Activated CD8-positive, alpha-beta memory T cell treated with anti-CD3 and anti-CD28 coated beads, Interleukin-2, amount 50 U/mL, for 4 hours (primary cell): ENCODE data around the gene PRR18.

ENCODE experiments used
- DNase-seq: peaks from one replicate; pipeline ENCODE4 v3.0.0-alpha.2; 2020

PRR18 gene

DNA sequence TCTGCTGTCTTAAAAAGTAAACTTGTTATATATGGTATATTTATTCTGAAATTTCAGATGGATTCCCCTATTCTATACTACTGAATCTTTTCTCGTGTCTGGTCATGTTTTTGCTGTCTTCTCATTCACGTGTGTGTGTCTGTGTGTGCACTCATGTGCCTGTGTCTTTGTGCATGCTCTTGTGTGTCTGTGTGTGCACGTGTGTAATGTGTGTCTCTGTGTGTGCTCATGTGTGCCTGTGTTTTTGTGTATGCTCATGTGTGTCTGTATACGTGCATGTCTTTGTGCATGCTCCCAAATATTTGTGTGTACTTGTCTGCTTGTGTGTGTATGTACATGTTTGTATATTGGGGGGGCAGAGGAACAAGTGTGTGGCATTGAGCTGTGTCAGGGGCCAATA is 34.0 kb downstream of the PRR18 start:
- DNase-seq: no peak

DNA sequence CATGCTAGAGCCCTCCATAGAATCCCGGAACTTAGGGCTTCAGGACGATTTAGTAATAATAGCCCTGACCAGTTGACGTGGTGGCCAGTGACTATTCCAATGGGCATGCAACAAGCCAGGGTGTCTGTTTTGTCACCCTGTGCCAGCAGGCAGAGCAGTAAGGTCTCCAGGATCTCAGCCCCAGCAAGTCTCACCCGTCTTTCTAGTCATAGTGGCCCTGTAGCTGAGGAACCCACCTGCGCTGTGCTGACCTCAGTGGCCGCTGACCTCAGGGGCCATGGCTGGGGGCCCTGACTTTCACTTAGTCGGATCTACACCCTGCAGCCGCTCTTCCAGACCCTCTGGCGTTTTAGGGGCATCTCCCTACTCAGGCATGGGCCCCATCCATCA is 36.8 kb downstream of the PRR18 start:
- no peak for DNase-seq

DNA sequence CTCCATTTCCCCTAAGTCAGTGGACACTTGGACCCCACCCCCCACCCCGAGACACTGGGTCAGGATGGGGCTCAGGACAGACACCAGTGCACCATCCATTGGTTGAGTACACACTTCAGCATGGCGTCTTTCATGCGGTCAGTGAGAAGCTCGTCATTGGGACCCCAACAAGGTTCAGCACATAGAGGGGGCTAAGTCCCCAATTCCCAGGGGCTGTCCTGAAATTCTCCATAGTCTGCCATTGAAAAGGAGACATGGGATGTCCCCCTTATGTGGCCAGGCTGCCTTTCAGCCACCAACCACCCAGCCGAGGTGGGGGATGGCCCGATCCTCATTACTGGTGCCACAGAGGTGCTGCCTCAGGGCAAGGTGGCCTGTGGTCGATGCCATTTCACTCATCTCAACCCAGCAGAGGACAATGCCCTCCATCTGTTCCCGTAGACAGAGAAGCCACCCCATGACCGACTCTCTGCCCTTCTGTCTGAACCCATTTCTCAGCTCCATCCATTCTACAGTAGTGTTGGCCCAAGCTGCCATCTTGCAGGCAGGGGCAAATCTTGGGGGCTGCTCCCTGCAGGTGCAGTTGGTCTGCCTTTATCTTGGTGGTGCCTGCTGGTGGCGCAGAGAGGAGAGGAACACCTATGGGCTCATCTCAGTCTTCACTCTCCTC is 37.4 kb downstream of the PRR18 start:
- DNase-seq: no peak

DNA sequence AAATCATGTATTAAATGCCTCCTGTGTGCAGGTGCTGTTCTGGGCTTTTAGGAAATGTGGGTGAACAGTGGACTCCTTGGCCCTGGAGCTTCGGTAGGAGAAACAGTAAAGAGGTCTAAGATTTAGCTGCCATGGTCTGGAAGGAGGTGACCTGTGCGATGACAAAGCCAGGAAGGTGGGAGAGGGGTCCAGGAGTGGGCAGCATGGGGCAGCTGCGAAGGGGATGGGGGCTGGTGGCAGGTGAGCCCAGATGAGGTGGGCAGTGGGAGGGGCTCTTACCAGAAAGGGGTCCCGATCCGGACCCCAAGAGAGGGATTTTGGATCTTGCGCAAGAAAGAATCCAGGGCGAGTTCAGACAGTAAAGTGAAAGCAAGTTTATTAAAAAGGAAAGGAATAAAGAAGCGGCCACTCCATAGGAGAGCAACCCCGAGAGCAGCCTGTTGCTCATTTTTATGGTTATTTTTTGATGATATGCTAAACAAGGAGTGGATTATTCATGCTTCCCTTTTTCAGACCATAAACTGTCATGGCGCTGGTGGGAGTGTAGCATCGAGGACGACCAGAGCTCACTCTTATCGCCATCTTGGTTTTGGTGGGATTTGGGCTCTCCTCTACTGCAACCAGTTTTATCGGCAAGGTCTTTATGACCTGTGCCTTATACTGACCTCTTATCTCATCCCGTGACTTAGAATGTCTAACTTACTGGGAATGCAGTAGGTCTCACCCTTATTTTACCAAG is 38.7 kb downstream of the PRR18 start:
- no peak for DNase-seq

DNA sequence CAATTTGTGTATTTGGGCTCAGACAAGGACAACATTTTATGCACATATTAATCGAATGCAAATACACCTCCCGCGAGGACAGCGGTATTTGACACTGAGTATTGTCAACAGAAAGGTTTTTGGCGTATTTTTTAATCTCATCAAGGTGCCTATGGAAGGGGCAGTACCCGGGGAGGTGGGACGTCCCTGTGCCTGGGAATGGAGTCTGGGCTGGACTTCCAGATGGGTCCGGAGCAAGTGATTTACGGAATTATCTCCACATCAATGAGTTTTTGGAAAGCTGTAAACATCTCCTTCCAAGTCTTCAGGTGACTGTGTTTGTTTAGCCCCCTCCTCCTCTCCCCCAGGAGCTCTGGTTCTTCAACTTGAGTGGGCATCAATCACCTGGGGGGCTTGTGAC is 39.8 kb downstream of the PRR18 start:
- no peak for DNase-seq

DNA sequence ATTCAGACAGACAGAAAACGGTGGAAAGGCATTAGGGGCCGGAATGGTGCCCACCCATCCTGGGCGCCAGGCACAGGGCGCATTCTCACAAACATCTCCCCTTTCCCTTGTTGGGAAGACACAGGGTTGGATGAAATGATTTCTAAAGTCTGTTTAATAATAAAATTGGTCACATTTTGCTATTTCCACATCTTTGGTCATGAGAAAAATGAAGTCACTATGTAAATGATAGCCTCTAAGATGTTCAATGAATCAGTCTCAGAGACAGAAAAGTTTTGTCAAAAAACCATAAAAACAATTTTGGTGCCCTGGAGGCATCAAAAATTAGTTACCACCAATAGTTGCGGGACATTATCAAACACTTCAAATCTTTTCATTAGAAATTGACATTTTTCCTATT is 40.7 kb downstream of the PRR18 start:
- DNase-seq: no peak

DNA sequence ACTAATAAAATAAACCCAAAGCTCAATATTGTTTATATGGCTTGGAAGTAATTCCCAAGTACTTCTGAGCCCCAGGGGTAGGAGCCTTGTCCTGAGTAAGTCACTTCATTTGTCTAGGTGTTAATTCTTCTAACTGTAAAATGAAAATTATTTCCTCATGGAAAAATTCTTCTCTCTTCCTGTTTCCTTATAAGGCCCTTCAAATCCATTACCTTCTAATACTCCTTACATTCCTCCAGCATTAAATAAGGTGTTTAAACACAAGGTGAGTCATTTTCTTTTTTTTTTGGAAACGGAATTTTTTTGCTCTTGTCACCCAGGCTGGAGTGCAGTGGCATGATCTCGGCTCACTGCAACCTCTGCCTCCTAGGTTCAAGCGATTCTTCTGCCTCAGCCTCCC is 41.9 kb downstream of the PRR18 start:
- DNase-seq: no peak

DNA sequence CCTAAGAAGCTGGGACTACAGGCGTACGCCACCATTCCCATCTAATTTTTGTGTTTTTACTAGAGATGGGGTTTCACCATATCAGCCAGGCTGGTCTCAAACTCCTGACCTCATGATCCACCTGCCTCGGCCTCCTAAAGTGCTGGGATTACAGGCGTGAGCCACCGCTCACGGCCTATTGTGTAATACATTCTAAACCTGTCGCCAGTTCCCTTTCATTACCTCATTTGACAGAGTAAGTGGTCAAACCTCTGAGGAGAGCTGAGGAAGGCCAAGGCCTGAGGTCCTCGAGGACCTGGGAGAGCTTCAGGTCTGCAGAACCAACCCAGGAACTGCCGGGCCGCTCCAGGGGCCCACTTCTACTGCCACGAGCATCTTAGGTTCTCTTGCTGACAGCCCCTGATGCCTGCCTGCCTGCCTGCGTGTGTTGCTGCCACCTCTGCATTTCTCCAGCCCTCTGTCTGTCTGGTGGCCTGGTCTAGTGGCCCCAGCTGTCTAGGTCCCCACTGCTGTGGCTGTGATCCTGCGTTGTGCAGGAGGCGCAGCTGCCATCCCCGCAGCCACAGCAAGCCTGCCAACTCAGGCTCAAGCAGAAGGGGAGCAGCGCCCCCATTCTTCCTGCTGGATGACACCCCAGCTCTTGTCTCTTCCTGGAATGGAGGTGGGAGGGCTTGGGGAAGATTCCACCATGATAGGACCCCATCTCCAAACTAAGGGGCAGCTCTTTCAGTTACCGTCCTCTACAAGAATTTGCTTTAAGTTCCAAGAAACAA is 45.3 kb downstream of the PRR18 start:
- DNase-seq: no peak

DNA sequence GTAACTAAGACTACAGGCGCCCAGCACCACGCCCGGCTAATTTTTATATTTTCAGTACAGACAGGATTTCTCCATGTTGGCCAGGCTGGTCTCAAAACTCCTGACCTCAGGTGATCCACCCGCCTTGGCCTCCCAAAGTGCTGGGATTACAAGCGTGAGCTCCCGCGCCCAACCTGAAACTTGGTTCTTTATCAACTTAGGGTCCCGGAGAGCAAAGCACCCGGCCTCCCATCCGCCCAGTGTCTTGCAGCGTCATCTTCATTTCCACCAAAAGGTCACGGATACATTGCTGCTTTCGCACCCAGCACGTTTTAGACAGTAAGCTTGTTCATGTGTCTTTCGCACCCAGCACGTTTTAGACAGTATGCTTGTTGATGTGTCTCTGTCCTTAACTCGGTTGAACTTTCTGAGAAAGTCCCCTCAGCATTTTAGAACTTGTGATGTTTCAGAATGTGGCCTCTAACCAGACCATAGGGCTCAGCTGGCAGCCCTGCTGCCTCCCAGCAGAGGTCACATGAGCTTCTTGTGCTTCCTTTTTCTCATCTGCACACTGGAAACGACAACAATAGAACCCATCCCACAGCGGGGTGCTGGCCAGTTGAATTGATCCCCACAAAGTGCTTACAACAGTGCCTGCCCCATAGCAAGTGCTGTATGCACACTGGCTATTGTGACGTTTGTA is 48.8 kb downstream of the PRR18 start:
- DNase-seq: no peak

DNA sequence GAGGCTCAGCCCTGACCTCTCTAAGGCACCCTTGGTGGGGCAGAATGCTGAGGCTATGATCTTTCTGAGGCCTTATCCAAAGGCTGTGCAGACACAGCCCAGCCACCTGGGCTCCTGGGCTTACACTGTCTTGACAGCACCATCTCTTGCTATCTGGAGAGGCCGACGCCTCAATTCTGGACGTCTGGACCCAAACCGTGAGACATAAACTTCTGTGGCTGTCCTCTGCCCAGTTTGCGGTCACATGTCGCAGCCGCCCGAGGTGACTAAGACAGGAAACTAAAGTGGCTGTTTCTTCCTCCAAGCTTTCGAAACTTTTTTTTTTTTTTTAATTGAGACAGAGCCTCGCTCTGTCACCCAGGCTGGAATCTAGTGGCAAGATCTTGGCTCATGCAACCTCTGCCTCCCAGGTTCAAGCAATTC is 49.3 kb downstream of the PRR18 start:
- DNase-seq: no peak

DNA sequence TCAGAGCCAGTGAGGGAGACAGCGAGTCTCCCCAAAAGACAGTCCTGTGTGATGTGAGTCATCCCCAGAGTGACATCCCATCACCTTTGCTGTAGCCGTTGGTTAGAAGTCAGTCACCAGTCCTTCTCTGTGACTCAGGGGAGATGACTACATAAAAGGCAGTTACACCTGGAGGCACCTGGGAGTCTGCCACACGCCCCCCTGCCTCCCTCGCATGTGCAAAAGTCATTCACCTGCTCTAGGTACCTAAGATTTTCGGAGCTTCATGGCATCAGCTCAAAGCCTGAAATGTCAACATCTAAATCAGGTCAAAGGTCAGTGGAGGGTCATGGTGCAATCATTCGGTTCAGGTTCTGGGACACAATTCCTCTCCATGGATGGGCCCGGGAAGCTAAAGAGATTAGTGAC is 50.3 kb downstream of the PRR18 start:
- no peak for DNase-seq
